Epithelial cell of proximal tubule (primary cell): ENCODE data around the gene PARD3B. TPM values are rescaled to one million over a fixed set of nuclear protein-coding genes. Genes with fewer than 3 reads are reported as not detected.

Experiments
- DNase-seq: peaks from one replicate; pipeline ENCODE4 v3.0.0-alpha.2; 2011; ENCODE audit warnings: low read depth
- H3K4me3 ChIP-seq: 2 replicates; pipeline ENCODE4 v1.5.1; 2011; ENCODE audit warnings: low read depth, mild to moderate bottlenecking, low read length
- CTCF ChIP-seq: conservative IDR thresholded peaks from 2 replicates; pipeline ENCODE4 v1.5.1; 2012; ENCODE audit warnings: low read depth, mild to moderate bottlenecking, low read length
- total RNA-seq: library from RNA; depleted of rRNA; stranded (reverse); fragments of >200 nt; gene quantifications from 2 replicates; pipeline ENCODE4 v1.2.3, GENCODE V29; 2015

Gene PARD3B
- total RNA-seq, 1 donor from 2014 or later, result 3.6 TPM

GRCh38 chr2:205133544-205133943 is 588.3 kb downstream of the PARD3B start:
- no peak for DNase-seq

DNA sequence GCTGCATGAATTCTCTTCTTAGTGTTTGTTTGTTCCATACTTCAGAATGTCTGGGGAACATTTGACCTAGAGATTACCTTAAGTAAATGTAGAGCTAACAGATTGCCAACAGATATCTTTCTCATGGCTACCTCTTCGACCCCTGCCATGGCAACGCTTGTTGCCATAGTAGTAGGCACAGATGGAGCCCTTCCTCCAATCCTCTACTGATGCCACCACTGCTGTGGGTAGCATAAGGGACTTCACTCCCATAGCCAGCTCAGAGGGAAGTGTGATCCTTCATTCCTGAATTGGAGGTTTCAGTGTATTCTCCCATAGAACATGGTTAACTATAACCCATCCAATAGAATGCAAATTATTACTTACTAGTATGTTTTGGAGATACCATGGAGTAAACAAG is 593.5 kb downstream of the PARD3B start:
- no peak for DNase-seq
- no peak overlapping the region for H3K4me3 ChIP-seq
- no peak for TF ChIP-seq CTCF

More at GRCh38 chr2:205133544-205133943, 588.3 kb downstream of the PARD3B start:
- no peak overlapping the region for H3K4me3 ChIP-seq
- TF ChIP-seq CTCF, result no peak

DNA sequence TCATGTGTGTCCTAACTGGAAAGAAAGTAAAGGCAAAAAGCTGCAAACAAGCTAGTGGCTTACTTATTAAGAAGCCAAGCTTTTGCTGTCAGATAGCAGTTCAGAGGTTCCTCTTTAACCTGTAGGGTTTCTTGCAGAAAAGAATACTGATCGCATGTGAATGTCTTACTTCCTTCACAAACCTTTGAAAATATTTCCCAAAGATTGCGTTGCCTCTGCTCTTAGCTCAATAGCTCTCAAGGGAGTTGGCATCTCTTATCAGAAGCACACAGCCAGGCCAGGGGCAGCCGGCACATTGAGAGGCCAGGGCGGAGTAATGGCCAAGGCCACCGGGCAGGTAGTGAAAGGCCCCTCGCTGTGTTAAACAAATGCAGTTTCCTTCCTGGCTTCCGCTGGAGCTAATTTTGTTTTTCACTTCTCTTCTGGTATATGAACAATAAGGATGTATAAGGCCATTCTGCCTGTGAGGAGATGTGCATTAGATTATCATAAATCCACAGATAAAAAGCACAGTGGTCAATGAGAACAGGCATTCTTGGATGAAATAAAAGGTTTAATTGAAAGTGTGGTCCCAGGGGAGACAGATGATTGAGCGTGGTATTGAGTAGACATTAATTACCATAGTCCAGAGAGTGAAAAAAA is 594.7 kb downstream of the PARD3B start:
- H3K4me3 ChIP-seq, result no peak overlapping the region
- no peak for TF ChIP-seq CTCF
- DNase-seq, result no peak

- no peak overlapping the region for H3K4me3 ChIP-seq
- no peak for DNase-seq
- TF ChIP-seq CTCF, result no peak
Measured at GRCh38 chr2:205141381-205141780, 596.1 kb downstream of the PARD3B start.

DNA sequence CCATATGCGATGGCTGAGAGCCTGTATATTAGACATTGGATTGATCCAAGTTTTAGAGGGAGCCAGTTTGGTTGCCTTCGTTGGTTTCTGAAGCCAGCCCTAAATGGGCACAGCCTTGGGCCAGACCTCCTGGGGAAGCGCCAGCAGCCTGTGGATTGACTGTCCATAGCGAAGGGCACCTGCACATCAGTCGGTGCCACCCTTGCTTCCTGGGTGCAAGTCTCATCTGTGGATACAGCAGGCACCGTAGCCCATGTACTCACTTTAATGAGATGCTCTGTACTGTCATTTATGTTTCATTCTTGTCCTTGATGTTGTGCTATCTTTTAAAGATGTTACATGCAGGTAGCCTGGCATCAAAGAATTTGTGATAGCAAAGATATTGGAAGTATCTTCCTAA is 600.6 kb downstream of the PARD3B start:
- DNase-seq, result no peak
- H3K4me3 ChIP-seq, result no peak overlapping the region
- TF ChIP-seq CTCF, result no peak

DNA sequence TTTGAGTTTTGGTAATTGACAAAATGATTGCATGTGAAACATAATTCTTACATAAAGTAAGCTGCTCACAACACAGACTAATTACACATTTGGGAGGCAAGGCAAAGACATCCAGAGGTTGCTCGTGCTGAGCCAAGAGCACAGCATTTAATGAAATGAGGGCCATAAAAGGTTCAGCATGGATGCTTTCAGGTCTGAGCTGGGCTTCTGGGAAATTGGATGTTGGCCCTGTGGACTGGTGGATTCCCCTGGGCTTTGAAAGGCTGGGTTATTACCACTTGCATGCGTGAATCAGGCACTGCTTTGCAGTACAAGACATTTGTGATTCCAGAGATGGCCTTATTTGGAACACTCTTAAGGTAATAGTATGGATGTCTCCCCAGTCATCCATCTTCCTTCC is 603.5 kb downstream of the PARD3B start:
- TF ChIP-seq CTCF, result no peak
- no peak for DNase-seq
- H3K4me3 ChIP-seq, result no peak overlapping the region

DNA sequence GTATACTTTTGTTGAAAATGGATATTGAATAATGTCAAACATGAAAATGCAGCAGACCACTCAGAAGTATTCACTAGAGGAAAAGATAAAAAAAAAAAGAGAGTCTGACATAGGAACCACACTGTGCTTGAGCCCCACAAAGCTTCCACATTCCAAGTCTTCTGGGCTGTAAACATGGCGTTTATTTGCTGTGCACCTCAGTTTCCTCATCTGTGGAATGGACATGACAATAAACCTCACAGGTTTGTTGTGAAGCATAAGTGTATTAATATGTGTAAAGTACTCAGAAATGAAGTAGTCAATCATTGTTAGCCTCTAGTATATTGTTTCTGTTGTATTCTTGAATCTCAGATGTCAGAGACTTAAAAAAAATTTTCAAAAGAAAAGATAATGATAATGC is 611.2 kb downstream of the PARD3B start:
- DNase-seq, result no peak
- H3K4me3 ChIP-seq, result no peak overlapping the region
- no peak for TF ChIP-seq CTCF
